ENCODE results near the gene PCSK2. TPM values are rescaled to one million over a fixed set of nuclear protein-coding genes. Genes with fewer than 3 reads are reported as not detected.

Gene PCSK2
- total RNA-seq, 1 experiment from 2014 or later, result not detected

DNA sequence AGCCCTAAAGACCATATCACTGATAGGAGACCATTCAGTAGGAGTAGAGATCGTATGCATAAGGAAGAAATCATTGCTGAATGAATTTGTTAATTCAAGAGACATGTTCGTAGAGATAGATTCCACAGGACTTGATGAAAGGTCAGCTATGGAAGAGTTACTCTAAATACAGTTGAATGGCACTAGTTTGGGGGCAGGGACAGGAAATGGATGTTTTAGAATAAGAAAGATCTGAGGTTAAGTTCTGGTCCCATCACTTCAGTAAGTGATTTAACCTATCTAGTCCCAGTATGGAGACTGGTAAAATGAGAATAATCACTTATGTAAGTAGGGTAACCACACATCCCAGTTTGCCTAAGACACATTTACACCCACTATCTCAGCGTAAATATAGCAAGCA lies 307.2 kb downstream of the PCSK2 start:
- Histone ChIP-seq H3K4me2 (no peak overlapping the region), H3F3A (ENCODE audit: insufficient read depth, low read depth) (peaks cover 5% of the 10 kb centered on the region; the same call in 1 of the 2 replicates), H3K4me1 (replicated peaks; ENCODE audit: insufficient read depth) (peaks cover 39% of the 10 kb centered on the region), H3K36me3 (ENCODE audit: low read depth) (no peaks in the 10 kb centered on the region), H3K27me3 (ENCODE audit: insufficient read depth, low read depth) (no peaks in the 10 kb centered on the region), H3K9me2 (ENCODE audit: insufficient read depth) (no peaks in the 10 kb centered on the region), H3K27ac (no peak overlapping the region), H3K4me3 (no peak overlapping the region), H3K79me2 (ENCODE audit: low read depth) (no peaks in the 10 kb centered on the region; the same call in 1 of the 2 replicates), H2AFZ (no peak overlapping the region), H3K9me3 (ENCODE audit: insufficient read depth, low read depth) (no peaks in the 10 kb centered on the region), H4K20me1 (ENCODE audit: insufficient read depth) (no peaks in the 10 kb centered on the region)
- no TSS peak for BruUV-seq (replicated peaks)
- TF ChIP-seq, protein P1, sequence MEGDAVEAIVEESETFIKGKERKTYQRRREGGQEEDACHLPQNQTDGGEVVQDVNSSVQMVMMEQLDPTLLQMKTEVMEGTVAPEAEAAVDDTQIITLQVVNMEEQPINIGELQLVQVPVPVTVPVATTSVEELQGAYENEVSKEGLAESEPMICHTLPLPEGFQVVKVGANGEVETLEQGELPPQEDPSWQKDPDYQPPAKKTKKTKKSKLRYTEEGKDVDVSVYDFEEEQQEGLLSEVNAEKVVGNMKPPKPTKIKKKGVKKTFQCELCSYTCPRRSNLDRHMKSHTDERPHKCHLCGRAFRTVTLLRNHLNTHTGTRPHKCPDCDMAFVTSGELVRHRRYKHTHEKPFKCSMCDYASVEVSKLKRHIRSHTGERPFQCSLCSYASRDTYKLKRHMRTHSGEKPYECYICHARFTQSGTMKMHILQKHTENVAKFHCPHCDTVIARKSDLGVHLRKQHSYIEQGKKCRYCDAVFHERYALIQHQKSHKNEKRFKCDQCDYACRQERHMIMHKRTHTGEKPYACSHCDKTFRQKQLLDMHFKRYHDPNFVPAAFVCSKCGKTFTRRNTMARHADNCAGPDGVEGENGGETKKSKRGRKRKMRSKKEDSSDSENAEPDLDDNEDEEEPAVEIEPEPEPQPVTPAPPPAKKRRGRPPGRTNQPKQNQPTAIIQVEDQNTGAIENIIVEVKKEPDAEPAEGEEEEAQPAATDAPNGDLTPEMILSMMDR (conservative IDR thresholded peaks at IDR 0.05), result no peak
- TF ChIP-seq EZH2 (IDR thresholded peaks at IDR 0.05; ENCODE audit: low read depth), result no peak
- ChIA-PET CTCF (interaction anchor here (0.6 kb wide), 1 partner anchor 84 kb away, joined by 7 read pairs; no protein-coding TSS in a partner anchor), POLR2A (ENCODE audit: unreplicated experiment) (no interaction called here)
- intact Hi-C loops (cut with micrococcal nuclease; ENCODE audit: unreplicated experiment), result no loop called here
- DNase-seq, result no peak

Measured in PC-9 (cell line).